Measurements from ENCODE around the gene LCN15.

GRCh38 chr9:136786451-136786850 lies 22.1 kb upstream of the LCN15 start:
- TF ChIP-seq CTCF (IDR thresholded peaks at IDR 0.05), result no peak
- no peak for TF ChIP-seq POLR2A (IDR thresholded peaks at IDR 0.05)
